ENCODE measurements around the gene FUCA1.
A peak's percentile ranks its signal among the peaks of the same experiment; 100 is the strongest.
"Not testable (repeated sequence)": the region's sequence is repeated elsewhere in the genome, so short reads cannot be mapped to it uniquely, and the experiment has no call there.

FUCA1 gene

GRCh38 chr1:23838401-23838866 is 29.7 kb downstream of the FUCA1 start:
- no peak overlapping the region for H3K27ac ChIP-seq
- peak; percentile 74 for DNase-seq (ENCODE audit: low spot score)
- no peak for TF ChIP-seq CTCF (IDR thresholded peaks at IDR 0.05)
- peak overlapping the region; percentile 63 for H3K4me3 ChIP-seq

GRCh38 chr1:23837908-23838307 is 30.2 kb downstream of the FUCA1 start:
- no peak for DNase-seq (ENCODE audit: low spot score)
- no peak for TF ChIP-seq CTCF (IDR thresholded peaks at IDR 0.05)
- Histone ChIP-seq H3K4me3 (peak overlapping the region; percentile 63), H3K27ac (no peak overlapping the region)

GRCh38 chr1:23836037-23836436 is 32.1 kb downstream of the FUCA1 start:
- no peak for TF ChIP-seq CTCF (IDR thresholded peaks at IDR 0.05)
- Histone ChIP-seq H3K27ac (no peak overlapping the region), H3K4me3 (no peak overlapping the region)
- DNase-seq (ENCODE audit: low spot score) = no peak

GRCh38 chr1:23834156-23834555 is 33.9 kb downstream of the FUCA1 start:
- not testable (repeated sequence) for H3K27ac ChIP-seq; H3K4me3 ChIP-seq; DNase-seq (ENCODE audit: low spot score)

GRCh38 chr1:23827717-23828116 is 40.4 kb downstream of the FUCA1 start:
- no peak for TF ChIP-seq CTCF (IDR thresholded peaks at IDR 0.05)
- no peak for DNase-seq (ENCODE audit: low spot score)

GRCh38 chr1:23826590-23826989 is 41.5 kb downstream of the FUCA1 start:
- H3K4me3 ChIP-seq; H3K27ac ChIP-seq; DNase-seq (ENCODE audit: low spot score): not testable (repeated sequence)

More at GRCh38 chr1:23827717-23828116, 40.4 kb downstream of the FUCA1 start:
- H3K4me3 ChIP-seq = no peak overlapping the region
- no peak overlapping the region for H3K27ac ChIP-seq

- H3K27ac ChIP-seq = peak overlapping the region; percentile 95 to 96
- H3K4me3 ChIP-seq = peak overlapping the region; percentile 94
- DNase-seq (ENCODE audit: low spot score) = no peak
- no peak for TF ChIP-seq CTCF (IDR thresholded peaks at IDR 0.05)
These were observed 42.1 kb downstream of the FUCA1 start for GRCh38 chr1:23825762-23826522.

- no peak for TF ChIP-seq CTCF (IDR thresholded peaks at IDR 0.05)
- peak; percentile 95 for DNase-seq (ENCODE audit: low spot score)
- Histone ChIP-seq H3K4me3 (peak within 1 kb of the TSS; percentile 94), H3K27ac (peak within 1 kb of the TSS; percentile 95 to 96)
These were observed 42.9 kb downstream of the FUCA1 start, which contains the start of gene HMGCL for GRCh38 chr1:23825076-23825761. Gene HMGCL (minus strand): TSS chr1:23825429. CDS start chr1:23825415, 14 bp downstream.

All from coronary artery (tissue), 2 donors.